DOHH2 (cell line): Measurements from ENCODE around the gene SH3RF2.

Experiments used
- H3F3A ChIP-seq: fragments of 200-600 bp; sonication (generic), shearing (Covaris generic); 2 replicates; pipeline ENCODE4 v1.6.0; 2016; ENCODE audit warnings: antibody characterized with exemption, mild to moderate bottlenecking; ENCODE audit not compliant: control insufficient read depth, insufficient read depth
- H3K27ac ChIP-seq: fragments of 200-600 bp; sonication (generic); 2 replicates; pipeline ENCODE4 v1.5.1; 2014; ENCODE audit warnings: low read depth, mild to moderate bottlenecking, low read length, moderate library complexity
- H3K27me3 ChIP-seq: fragments of 200-600 bp; sonication (generic); 2 replicates; pipeline ENCODE4 v1.6.1; 2014; ENCODE audit warnings: mild to moderate bottlenecking, low read length, mixed read lengths; ENCODE audit not compliant: control insufficient read depth
- H3K36me3 ChIP-seq: fragments of 200-600 bp; sonication (generic); 2 replicates; pipeline ENCODE4 v1.6.1; 2014; ENCODE audit warnings: mild to moderate bottlenecking, low read length, moderate library complexity, mixed read lengths; ENCODE audit not compliant: control insufficient read depth
- H3K4me1 ChIP-seq: fragments of 200-600 bp; sonication (generic); 2 replicates; pipeline ENCODE4 v1.6.1; 2014; ENCODE audit warnings: mild to moderate bottlenecking, low read length, mixed read lengths; ENCODE audit not compliant: control insufficient read depth
- H3K4me2 ChIP-seq: fragments of 200-600 bp; sonication (generic); 2 replicates; pipeline ENCODE4 v1.6.0; 2014; ENCODE audit warnings: mild to moderate bottlenecking, low read length, moderate library complexity
- H3K4me3 ChIP-seq: fragments of 200-600 bp; sonication (generic); 2 replicates; pipeline ENCODE4 v1.5.1; 2014; ENCODE audit warnings: mild to moderate bottlenecking, low read length, mixed read lengths
- H3K79me2 ChIP-seq: fragments of 200-600 bp; sonication (generic); 2 replicates; pipeline ENCODE4 v1.6.1; 2014; ENCODE audit warnings: mild to moderate bottlenecking, low read length, mixed read lengths; ENCODE audit not compliant: control insufficient read depth
- H3K9me2 ChIP-seq: fragments of 200-600 bp; sonication (generic); replicated peaks from 2 replicates; pipeline ENCODE4 v1.6.1; 2014; ENCODE audit warnings: mild to moderate bottlenecking, low read length, mixed read lengths; ENCODE audit not compliant: control insufficient read depth
- H3K9me3 ChIP-seq: fragments of 200-600 bp; sonication (generic); 2 replicates; pipeline ENCODE4 v1.6.1; 2014; ENCODE audit warnings: antibody characterized with exemption, low read length, mixed read lengths; ENCODE audit not compliant: control insufficient read depth, insufficient read depth
- H4K20me1 ChIP-seq: fragments of 200-600 bp; sonication (generic); 2 replicates; pipeline ENCODE4 v1.6.0; 2014; ENCODE audit warnings: low read depth, mild to moderate bottlenecking, antibody characterized with exemption, low read length, moderate library complexity; ENCODE audit not compliant: control insufficient read depth, insufficient read depth
- CTCF ChIP-seq: fragments of 200-600 bp; sonication (generic); IDR thresholded peaks from one replicate; pipeline ENCODE4 v1.5.1; 2014; ENCODE audit warnings: antibody characterized with exemption, mild to moderate bottlenecking, low read depth, low read length; ENCODE audit not compliant: poor library complexity, severe bottlenecking
- EZH2phosphoT487 ChIP-seq: fragments of 200-600 bp; sonication (generic); IDR thresholded peaks from 2 replicates; pipeline ENCODE4 v1.6.1; 2017; ENCODE audit warnings: borderline replicate concordance, mild to moderate bottlenecking, antibody characterized with exemption, low read length, moderate library complexity, mixed read lengths

The SH3RF2 gene

GRCh38 chr5:145942749-145943148 is 6.4 kb downstream of the SH3RF2 start:
- no peaks in the 10 kb centered on the region for H3F3A ChIP-seq
- no peak overlapping the region for H3K4me3 ChIP-seq
- no peaks in the 10 kb centered on the region for H4K20me1 ChIP-seq
- no peaks in the 10 kb centered on the region for H3K36me3 ChIP-seq
- H3K4me1 ChIP-seq = peaks cover 6% of the 10 kb centered on the region; the same call in 1 of the 2 replicates
- H3K4me2 ChIP-seq = no peak overlapping the region
- H3K9me2 ChIP-seq = no peaks in the 10 kb centered on the region
- H3K9me3 ChIP-seq = no peaks in the 10 kb centered on the region
- H3K79me2 ChIP-seq = no peaks in the 10 kb centered on the region
- TF ChIP-seq EZH2phosphoT487 (no peak), CTCF (no peak)
- H3K27ac ChIP-seq = no peak overlapping the region
- peaks cover 4% of the 10 kb centered on the region; the same call in 1 of the 2 replicates for H3K27me3 ChIP-seq

DNA sequence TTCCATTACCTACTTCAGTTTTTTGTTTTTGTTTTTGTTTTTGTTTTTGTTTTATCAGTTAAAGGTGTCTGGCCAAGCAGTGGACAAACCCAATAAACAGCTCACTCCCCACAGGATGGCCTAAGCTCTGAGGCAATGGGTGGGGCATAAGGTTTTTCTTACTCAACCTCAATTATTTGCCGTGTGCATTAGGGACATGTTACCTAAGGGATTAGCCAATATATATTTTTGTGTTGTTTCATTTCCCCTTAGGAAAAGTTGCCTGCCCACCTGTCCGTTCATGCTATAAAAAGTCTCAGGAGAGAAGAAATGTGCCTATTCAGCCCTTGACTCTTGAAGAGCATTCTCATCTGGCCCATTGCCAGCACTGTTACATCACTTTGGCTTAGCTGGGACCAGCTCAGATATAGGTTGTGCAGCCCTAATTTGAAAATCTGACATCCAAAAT is 7.3 kb downstream of the SH3RF2 start:
- no peaks in the 10 kb centered on the region for H3K79me2 ChIP-seq
- peaks cover 4% of the 10 kb centered on the region; the same call in 1 of the 2 replicates for H3K27me3 ChIP-seq
- H3K4me2 ChIP-seq = no peak overlapping the region
- no peaks in the 10 kb centered on the region for H4K20me1 ChIP-seq
- H3F3A ChIP-seq = no peaks in the 10 kb centered on the region
- peaks cover 6% of the 10 kb centered on the region; the same call in 1 of the 2 replicates for H3K4me1 ChIP-seq
- H3K36me3 ChIP-seq = no peaks in the 10 kb centered on the region
- H3K4me3 ChIP-seq = no peak overlapping the region
- TF ChIP-seq CTCF = no peak
- TF ChIP-seq EZH2phosphoT487 = no peak
- H3K27ac ChIP-seq = no peak overlapping the region
- no peaks in the 10 kb centered on the region for H3K9me2 ChIP-seq
- H3K9me3 ChIP-seq = no peaks in the 10 kb centered on the region

DNA sequence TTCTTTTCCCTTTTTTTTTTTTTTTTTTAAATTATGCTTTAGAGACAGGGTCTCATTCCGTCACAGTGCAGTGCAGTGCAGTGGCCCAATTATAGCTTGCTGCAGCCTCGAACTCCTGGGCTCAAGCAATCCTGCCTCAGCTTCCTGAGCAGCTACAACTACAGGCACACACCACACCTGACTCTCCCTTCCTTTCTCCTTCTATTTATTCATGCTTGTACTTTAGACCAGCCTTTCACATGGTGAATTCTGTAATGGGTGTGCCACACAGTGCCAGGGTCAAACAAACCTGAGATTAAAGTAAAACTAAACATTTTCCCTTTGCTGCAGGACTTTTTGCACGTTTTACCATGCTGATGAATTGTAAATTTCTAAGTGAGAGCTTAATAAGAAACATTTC is 8.0 kb downstream of the SH3RF2 start:
- Histone ChIP-seq H3K4me1 (peaks cover 6% of the 10 kb centered on the region; the same call in 1 of the 2 replicates), H3F3A (no peaks in the 10 kb centered on the region), H3K36me3 (no peaks in the 10 kb centered on the region), H4K20me1 (no peaks in the 10 kb centered on the region), H3K27ac (no peak overlapping the region), H3K9me3 (no peaks in the 10 kb centered on the region), H3K27me3 (peaks cover 1% of the 10 kb centered on the region; the same call in 1 of the 2 replicates), H3K79me2 (no peaks in the 10 kb centered on the region), H3K4me3 (no peak overlapping the region), H3K4me2 (no peak overlapping the region), H3K9me2 (no peaks in the 10 kb centered on the region)
- TF ChIP-seq CTCF = no peak
- no peak for TF ChIP-seq EZH2phosphoT487

DNA sequence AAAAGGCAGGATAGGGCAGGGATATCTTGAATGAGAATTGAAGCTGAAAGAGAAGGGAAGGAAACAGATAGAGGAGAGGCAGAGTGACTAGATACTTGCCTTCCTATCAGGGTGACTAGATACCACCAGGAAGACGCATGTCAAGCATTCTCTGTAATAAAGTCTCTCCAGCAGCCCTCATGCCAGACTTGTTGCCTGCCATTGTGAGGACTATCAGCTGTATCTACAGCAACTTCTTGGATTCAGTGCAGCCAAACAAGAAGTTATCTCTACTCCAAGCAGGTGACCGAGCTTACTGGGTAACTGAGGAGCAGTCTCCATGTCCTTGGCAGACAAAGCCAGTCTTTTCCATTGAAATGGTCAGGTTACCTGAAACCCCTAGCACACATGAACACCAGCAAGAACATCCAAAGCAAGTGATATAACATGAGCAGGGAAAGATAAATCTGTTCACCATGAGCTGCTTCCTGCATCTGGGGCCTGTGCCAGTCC is 9.3 kb downstream of the SH3RF2 start:
- Histone ChIP-seq H3F3A (no peaks in the 10 kb centered on the region), H3K79me2 (no peaks in the 10 kb centered on the region), H3K27ac (no peak overlapping the region), H3K9me3 (no peaks in the 10 kb centered on the region), H3K36me3 (no peaks in the 10 kb centered on the region), H4K20me1 (no peaks in the 10 kb centered on the region), H3K4me3 (no peak overlapping the region), H3K4me2 (no peak overlapping the region), H3K4me1 (peaks cover 6% of the 10 kb centered on the region; the same call in 1 of the 2 replicates), H3K27me3 (peaks cover 4% of the 10 kb centered on the region), H3K9me2 (no peaks in the 10 kb centered on the region)
- TF ChIP-seq EZH2phosphoT487 = no peak
- TF ChIP-seq CTCF = no peak
